Stimulated activated CD4-positive, alpha-beta T cell treated with anti-CD3 and anti-CD28 coated beads, Interleukin-4, amount 100 ng/mL, for 1 hour (primary cell): Measurements from ENCODE around the gene TNS3.

Experiments used
- DNase-seq: peaks from one replicate; pipeline ENCODE4 v3.0.0-alpha.2; 2020

Gene TNS3

DNA sequence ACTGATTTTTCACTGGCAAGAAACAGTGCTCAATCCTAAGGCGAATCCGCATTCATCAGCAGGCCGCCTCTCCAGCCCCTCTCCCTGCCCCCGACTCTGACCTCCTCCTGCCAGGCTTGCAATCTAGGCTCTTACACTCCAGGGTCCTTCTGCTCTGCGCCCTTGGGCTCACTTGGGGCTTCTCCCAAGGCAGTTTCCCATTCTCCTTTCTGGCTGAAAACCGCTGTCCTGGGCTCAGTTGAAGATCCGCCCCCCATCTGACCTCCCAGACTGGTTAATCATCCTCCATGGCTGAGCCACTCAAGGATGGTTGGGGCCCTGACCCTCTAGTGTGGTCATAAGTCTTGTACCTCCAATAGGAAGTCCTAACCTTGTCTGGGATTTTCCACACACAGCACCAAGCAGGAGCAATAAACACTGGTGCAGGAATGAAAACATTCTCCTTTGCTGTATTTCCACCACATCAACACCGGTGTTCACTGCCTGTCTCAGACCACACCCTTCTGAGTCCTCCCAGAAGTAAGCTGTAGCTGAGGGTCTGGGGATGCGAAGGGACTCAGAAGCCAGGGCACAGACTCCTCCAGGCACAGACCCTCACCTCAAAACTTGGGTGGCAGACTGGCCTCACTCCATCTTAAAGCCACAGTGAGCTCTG, 42.4 kb downstream of the TNS3 start:
- no peak for DNase-seq

DNA sequence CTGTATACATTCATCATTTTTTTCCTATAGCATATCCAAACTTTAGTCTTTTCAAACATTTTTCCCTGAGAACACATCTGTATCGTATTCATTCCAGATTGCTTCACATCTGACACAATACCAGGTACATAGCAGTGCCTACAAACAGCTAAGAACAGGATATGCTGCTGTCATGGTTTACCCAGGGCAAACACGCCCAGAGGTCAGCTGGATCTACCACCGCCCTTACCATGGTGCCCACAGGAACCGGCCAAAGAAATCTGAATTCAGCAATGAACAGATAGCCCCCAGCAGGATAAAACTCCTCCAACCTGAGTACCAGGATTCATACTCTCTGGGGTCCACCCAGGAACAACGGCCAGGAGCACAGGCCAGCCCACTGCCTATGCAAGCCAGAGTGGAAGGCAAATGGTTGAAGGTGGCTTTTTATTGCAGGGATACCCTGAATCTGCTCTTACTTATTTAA, 43.0 kb downstream of the TNS3 start:
- no peak for DNase-seq

DNA sequence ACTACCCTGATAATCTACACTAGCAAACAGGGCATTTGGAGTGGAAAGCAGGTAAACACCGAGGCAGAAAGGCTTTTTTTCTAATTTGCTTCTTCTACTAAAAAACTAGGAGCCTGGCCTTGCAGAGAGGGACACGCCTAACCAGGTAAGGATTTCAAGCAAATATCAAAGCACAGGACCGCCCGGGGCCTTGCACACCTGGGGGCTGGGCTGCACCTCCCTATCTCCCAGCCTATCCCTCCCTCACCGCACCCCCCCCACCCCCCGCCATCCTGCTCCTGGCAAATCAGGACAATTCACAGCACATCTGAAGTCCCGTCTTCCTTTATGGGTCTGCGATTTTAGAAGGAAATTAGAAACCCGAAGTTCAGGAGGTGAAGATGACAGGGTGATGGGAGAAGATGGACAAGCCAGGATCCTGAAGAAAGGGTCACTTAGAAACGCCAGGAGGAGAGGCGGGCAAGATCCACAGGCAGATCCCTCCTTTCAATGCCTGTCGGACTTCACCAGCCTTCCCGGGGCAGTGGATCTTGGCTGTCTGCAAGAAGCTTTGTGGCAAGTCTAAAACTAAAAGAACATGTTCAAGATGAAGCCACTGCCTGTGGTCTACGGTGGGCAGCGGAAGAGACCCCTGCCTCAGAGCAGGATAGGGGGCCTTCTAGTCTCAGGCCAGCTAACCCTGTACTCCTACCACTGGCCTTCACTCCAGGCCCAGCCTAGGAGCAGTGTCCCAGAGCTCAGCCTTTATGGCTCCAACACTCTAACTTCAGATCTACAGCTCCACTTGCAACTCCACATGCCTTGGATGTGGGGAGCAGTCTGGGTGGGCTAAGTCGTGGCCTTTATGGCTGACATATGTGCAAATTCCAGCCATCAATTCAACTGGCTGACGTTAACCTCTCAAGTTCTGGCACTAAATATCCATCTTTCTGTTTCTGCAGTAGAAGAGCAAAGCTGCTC, 43.9 kb downstream of the TNS3 start:
- DNase-seq, result no peak

DNA sequence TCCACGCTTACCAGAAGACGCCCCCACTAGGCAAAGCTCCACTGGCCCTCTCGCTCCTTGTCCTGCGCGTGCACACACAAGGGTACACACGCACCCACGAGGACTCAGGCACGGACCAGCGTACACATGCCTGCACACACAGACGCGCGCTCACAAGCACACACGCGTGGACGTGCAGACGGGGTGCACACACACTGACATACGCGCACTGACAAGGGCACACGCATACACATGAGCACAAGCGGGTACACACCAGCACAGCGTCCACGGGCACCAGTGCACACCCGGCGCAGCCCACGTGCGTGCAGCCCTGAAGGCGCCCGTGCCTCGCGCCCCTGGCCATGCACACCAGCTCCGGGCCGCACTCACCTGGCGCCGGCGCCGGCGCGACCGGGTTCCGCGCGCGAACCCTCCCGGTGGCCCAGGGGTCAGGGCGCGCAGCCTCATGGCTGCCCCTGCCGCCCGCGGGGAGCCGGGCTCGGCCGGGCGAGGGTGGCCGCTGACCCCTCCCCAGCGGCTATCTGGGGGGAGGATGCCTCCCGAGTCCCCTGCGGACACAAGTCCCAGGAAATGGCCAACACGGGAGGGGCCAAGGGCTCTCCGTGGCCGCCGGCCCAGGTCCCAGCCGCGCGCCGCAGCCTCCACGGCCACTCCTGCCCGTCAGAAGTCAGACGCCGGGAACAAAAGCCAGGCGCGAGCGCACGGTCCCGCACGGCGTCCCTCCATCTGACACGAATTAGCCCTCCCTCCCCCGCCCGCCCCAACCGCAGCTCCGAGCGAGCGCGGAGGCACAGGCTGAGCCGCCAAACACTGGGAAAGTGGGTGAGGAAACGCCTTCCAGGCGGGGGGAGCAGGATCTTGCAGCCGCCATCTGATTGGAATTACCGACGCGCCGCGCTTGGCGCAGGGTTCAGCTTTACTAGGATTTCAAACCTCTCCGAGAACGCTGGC, 45.0 kb downstream of the TNS3 start:
- no peak for DNase-seq

DNA sequence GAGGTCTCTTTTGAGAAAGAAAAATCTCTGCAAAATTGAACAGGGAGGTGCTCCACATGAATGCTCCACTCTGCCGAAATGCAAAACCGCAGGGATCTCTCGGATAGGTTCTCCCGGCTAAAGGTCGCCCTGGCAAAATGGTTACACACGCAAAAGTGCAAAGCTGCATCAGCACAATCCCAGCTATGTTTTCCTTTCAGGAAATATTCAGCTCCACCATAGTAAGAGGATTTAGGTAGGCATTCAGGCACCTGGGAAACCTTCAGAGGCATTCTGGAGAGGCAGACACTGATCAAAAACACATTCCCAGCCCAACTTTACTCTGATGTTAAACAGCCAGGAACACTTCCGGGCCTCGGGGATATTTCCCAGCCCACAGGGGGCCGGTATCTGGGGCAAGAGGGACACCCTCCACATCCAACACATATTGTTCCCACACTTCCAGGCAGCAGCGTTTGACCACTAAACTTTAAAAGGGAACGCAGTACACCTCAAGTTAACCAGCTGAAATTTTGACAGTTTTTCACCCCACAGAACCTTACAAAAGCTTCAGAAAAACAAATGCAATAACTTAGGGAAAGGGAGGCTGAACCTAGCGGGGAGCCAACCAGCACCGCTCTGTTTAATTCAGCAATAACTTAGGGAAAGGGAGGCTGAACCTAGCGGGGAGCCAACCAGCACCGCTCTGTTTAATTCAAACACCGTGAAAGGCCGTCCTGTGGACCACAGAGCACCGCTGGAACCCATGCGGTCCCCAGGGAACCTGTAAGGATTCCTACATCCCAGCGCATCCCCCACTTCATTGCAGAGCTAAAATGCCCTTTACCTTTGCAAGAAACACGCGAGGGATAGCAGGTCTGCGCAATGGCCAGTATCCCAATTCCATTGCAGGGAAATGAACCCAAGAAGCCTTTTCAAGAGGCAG, 45.9 kb downstream of the TNS3 start:
- no peak for DNase-seq

DNA sequence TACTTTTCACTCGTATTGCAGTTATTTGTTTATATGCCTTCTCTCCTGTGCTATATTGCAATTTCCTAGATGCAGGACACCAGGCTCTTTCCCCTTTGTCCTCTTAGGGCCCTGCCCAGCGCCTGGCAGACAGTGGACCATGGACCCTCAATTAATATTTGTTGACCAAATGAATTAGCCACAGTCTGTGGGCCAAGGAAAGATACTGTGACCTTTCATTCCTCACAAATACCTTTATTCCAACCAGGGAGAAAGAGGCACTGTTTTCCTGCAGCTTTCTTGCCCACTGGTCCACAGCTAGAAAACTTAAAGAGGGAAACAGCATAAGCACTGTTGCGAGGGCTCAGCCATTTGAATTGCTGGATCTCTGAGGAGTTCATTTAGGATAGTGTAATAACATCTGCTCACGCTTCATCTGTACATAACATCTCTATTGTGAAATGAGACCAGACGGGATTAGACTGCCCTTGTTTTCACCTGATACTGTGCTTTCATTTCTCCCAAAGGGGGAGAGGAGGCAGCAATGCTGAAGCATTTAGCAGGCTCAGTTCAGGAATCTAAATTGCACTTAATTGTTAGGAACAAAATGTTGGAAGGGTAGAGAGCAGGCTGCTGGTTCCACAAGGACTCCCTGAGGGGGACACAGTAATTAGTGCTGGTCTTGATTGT, 46.7 kb downstream of the TNS3 start:
- DNase-seq, result no peak

DNA sequence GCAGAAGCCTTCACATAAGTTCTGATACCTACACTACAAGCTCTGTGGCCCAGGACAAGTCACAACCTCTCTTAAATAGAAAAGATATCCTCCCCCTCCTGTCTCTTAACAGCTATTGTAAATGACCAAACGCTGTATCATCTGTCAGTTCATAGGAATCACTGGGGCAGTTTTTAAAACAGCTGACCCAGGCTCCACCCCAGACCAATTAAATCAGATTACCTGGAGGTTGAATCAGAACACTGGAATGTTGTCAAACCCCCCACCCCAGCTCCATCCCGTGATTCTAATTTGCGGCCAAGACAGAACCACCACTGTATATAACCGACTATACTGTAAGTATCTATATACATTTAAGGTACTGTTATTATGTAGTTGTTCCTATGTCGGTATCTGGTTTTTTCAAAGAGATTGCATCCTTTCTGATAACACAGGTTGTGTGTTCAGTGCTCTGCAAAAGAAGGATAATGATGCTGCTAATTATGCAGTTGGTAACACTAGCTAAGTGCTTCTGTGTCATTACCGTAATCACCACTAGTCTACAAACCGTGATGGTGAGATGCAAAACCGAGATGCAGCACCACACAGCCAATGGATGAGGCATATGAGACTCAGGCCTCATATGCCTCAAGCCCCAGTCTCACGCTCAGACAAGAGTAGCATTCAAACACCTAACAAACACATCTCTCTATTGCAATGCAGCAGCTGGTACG, 47.4 kb downstream of the TNS3 start:
- no peak for DNase-seq

DNA sequence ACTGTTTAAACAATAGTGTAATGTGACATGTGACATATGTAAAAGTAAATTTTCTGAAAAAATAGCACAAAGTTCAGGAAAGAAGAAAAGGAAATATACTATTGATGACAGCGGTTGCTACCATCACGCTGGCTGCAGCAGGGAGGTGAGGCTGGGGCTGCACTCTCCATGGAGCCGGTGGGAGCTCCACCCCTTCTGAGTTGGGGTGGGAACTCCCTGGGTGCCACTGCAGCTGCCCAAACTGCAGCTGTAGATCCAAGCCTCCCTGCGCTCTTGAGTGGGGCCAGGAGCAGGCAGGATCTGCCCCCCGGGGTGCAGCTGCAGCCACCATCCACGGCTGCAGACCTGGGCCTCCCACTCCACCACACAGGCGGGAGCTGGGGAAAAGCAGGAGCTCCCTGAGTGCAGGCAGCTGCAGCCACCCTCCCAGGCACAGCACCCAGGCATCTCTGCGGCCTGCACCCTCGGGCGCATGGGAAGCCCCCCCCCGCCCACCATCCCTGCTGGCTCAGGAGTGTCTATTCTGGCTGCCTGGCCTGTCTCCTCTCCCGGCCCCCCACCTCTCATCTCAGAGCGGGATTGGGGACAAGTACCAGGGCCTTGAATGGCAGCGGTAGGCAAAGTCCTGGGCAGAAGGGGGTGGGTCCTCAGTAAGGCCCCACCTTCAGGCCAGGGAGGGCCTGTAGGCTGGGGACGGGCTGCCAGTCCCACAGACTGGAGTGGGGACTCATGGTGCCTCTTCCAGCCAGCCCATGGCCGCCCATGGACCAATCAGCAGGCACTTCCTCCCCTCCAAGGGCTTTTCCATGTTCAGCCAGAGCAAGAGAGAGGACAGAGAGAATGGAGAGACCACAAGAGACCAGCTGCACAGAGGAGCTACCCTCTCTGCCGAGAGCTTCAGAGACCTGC, 50.1 kb downstream of the TNS3 start:
- no peak for DNase-seq

DNA sequence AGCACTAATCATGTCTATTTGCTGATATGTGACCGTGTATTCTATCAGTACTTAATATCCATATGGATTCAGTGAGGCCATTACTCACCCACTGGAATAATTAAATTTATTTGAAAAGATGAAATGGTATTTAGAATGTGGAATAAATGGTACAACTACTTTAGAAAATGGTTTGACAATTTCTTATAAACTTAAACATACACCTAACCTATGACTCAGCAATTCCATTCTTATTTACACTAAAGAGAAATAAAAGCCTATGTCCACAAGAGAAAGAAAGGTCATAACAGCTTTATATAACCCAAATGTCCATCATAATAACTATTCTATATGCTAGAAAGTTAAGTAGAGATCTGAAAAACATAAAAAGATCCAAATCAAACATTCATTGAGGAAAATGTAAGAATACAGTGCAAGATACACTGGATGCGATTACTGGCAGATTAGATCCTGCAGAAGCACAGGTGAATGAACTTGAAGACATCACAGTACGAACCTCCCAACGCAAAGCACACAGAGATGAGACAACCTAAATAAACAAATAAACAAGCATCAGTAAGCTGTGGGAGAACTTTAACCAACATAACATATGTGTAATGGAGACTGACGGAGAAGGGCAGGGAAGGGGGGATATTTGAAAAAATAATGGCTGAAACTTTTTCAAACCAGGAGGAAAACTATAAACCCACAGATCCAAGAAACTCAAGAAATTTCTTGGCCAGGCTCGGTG, 51.9 kb downstream of the TNS3 start:
- no peak for DNase-seq

DNA sequence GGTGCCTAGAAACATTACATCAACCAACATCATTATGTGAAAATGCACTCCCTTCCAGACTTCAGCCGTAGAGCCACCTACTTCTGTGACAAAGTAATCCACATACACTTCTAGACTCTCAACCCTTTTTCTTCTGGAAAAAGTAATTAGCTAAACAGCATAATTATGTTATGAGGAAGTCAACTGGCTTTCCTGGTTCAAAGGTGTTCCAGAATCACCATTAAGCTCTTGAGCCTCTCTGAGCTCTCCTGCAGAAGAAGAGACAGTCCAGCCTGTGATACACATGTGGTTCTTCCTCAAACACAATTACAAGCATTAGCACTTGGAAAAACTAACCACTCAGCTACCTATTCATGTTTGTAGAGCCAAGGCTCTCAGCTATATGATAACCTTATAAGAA, 52.5 kb downstream of the TNS3 start:
- DNase-seq, result no peak

DNA sequence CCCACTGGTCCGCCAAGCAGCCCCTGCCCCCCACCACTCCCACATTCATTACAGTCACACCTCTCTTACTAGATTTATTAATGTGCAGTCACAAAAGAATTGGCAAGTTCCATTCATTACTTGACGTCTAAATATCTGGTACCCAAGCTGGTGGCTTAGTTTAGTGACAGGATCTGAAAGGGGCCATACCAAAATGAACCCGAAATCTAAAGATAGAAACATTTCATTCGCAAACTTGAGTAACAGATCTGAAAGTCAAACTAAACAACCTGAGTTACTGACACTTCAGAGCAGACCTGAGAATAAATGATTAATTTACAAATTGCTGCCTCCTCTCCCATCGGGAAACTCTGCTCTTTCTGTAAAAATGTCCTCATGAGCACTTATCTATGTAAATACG, 53.4 kb downstream of the TNS3 start:
- DNase-seq, result no peak

DNA sequence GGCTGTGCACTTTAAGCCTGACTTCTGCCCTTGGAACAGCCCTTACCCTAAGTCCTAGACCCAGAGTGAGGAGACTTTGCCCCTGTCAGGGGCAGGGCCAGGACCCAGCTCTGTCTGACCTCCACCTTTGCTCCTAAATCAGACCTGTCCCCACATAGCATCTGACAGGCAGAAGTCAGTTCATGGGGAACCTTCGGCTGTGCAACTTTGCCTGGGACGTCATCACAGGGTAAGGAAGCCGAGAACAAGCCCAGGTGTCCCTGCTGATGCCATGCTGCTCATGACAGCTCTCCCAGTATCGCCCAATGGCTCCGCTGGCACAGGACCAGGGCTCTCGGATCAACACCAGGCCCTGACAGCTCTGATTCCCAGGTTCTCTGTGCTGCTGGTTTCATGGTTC, 55.4 kb downstream of the TNS3 start:
- DNase-seq, result no peak

DNA sequence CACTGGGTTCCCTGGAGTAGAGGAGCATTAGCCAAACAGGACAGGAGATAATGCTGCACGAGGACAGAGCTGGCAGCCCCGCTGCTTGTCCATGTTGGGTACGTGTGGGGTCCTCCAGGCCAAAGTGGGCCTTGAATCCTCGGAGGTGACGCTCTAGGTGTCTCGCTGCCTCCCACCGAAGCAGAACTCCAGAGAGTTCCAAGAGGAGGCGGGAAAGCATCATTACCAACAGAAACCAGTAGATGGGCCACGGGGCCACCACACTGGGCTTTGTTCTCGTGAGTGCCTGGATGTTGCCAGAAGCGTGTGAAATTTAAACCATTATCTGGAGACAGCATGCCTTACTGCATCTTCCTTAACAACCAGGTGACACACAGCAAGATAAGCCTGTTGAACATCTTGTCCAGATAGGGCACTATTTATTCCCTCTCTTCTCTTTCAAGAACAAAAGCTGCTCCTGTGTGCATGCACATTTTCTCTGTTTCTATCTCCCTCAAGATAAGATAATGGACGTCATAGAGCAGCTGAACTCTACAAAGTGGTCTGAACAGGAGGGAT, 56.8 kb downstream of the TNS3 start:
- DNase-seq, result no peak

DNA sequence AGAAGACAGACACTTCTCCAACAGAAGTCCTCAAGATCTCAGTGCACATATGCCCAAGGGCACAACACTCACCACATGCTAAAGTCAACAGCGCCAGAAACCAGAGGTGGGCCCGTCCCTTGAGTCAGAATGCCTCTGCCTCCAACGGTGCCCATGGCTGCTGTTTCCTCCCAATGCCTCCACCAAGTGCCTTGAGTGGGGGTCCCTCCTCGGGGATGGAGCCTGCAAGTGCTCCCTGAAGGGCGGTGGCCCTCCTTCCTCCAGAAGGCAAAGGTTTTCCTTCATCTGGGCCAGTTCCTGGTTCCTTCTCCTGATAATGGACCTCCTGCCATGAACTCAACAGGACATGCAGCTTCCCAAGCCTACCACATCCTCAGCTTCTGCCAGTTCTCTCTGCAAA, 58.5 kb downstream of the TNS3 start:
- no peak for DNase-seq

DNA sequence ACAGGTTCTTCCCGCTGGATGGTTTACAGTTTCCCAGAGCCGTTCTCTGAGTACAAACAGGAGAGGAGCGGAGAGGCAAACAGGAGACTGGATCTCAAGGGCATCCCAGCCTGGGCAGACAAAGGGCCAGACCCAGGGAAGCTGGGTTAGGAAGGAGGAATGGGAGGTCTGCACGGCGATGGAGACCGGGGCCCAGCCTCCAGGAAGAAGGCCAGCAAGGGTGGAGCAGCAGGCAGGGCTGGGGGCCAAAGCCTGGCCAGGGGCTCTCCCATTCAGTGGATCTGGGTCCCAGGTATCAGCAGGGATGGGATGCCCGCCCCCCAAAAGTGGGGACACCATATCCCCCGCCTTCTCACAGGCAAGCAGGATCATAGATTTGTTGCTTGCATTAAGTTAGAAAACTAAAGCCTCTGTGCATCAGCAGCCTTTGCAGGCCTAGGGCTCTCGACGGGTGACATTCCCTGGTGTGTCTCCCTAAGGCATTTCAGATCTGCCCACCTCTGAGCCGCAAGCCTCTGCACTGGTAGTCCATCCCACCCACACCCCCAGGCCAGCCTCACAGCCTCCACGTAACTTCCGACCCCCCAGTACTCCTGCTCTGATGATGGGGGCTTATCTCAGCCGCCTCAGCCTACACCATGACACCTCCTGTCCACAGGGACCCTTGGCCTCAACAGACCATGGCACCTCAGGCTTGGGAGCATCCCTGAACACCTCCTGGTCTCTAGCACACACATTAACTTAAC, 59.9 kb downstream of the TNS3 start:
- DNase-seq, result no peak

DNA sequence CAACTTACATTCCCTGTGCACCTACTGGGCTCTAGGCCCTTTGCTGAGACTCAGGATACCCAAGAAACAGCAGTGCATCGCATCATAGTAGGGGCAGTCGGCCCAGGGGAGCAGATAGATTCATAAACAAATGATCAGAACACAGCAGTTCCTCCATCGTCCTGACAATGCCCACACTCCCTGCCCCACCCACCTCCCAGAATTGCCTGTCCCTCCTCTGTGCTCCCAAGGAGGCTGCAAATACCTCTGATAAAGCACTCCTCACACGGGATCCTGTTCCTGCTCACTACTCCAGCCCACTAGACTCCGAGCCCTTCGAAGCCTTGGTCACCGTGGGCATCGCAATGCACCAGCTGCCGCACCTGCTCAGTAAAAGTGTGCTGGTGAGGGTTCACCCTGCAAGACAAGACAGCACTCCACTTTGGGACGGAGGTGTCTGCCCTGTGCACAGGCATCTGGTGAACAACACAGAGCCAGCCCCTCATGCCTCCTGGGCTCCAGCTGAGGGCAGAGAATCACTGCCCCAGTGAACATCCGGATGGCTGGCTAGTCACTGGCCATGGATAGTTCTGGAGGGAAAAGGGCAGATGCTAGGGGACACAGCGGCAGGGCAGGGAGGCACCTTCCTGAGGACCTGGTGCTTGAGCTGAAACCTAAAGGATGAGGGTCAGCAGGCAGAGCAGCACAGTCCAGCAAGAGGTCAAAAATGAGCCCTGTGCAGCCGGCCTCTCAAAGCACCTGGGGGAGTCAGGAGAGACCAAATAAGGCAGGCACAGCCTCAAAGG, 60.7 kb downstream of the TNS3 start:
- DNase-seq, result no peak

DNA sequence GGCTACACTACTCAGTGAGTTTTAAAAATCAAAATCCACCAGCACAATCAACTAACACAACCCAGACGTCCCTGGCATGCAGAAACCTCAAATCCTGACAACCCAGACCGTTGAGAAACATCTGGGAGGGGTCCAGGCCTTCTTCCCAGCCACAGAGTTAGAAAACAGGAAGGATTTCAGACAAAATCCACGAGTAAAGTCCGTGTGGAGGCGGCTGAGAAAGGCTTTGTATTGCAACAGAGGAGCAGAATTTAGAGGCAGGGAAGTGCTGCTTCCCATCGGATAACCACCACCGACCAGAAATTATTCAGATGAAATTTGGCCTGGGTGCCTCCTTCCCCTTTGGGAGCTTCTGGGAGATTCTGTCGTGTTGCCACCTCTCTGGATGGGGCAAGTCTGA, 61.5 kb downstream of the TNS3 start:
- no peak for DNase-seq
